ENCODE data around the gene ACOT7. TPM values are rescaled to one million over a fixed set of nuclear protein-coding genes. Genes with fewer than 3 reads are reported as not detected.

The ACOT7 gene
- total and polyA plus RNA-seq, 2 donors from 2014 or later, result 23.0 to 135 TPM

GRCh38 chr1:6386371-6386949 lies 7.1 kb downstream of the ACOT7 start:
- intact Hi-C loops (cut with DNase I), result no loop called here
- Histone ChIP-seq H3K4me1 (ENCODE audit: control insufficient read depth in 2 of 3, insufficient read depth in 2 of 3, low read depth in 1 of 3, low read length in 3 of 3) (no peaks in the 10 kb centered on the region), H3K4me3 (ENCODE audit: low read length in 3 of 3) (no peak overlapping the region), H3K9ac (ENCODE audit: low read length in 3 of 3) (no peak overlapping the region), H3K27ac (ENCODE audit: low read depth in 2 of 2, low read length in 2 of 2) (no peak overlapping the region), H3K36me3 (ENCODE audit: control insufficient read depth in 2 of 3, insufficient read depth in 3 of 3, low read length in 3 of 3) (no peaks in the 10 kb centered on the region), H3K9me3 (ENCODE audit: control insufficient read depth in 2 of 3, insufficient read depth in 1 of 3, low read length in 3 of 3) (no peaks in the 10 kb centered on the region), H3K27me3 (ENCODE audit: control insufficient read depth, insufficient read depth, low read length) (no peaks in the 10 kb centered on the region)
- no peak for FAIRE-seq
- DNase-seq, result no peak
- TF ChIP-seq CTCF (IDR thresholded peaks at IDR 0.05; ENCODE audit: borderline replicate concordance, extremely low read depth, insufficient read depth), result no peak

- no peak overlapping the region for H3K4me3 ChIP-seq (ENCODE audit: low read length in 3 of 3)
- intact Hi-C loops (cut with DNase I), result no loop called here
- H3K9ac ChIP-seq (ENCODE audit: low read length in 3 of 3), result no peak overlapping the region
- H3K27ac ChIP-seq (ENCODE audit: low read depth in 2 of 2, low read length in 2 of 2), result no peak overlapping the region
- H3K36me3 ChIP-seq (ENCODE audit: control insufficient read depth in 2 of 3, insufficient read depth in 3 of 3, low read length in 3 of 3), result no peaks in the 10 kb centered on the region
- H3K9me3 ChIP-seq (ENCODE audit: control insufficient read depth in 2 of 3, insufficient read depth in 1 of 3, low read length in 3 of 3), result no peaks in the 10 kb centered on the region
- FAIRE-seq, result no peak
- no peaks in the 10 kb centered on the region for H3K27me3 ChIP-seq (ENCODE audit: control insufficient read depth, insufficient read depth, low read length)
- H3K4me1 ChIP-seq (ENCODE audit: control insufficient read depth in 2 of 3, insufficient read depth in 2 of 3, low read depth in 1 of 3, low read length in 3 of 3), result no peaks in the 10 kb centered on the region
- DNase-seq, result peak; percentile 80 to 91 (median 84)
- no peak for TF ChIP-seq CTCF (IDR thresholded peaks at IDR 0.05; ENCODE audit: borderline replicate concordance, extremely low read depth, insufficient read depth)
Measured at GRCh38 chr1:6385488-6386191, 7.9 kb downstream of the ACOT7 start.

- FAIRE-seq, result no peak
Measured at GRCh38 chr1:6384962-6385361, 8.6 kb downstream of the ACOT7 start.

More at GRCh38 chr1:6384962-6385361, 8.6 kb downstream of the ACOT7 start:
- Histone ChIP-seq H3K27ac (ENCODE audit: low read depth in 2 of 2, low read length in 2 of 2) (no peak overlapping the region), H3K27me3 (ENCODE audit: control insufficient read depth, insufficient read depth, low read length) (no peaks in the 10 kb centered on the region), H3K9me3 (ENCODE audit: control insufficient read depth in 2 of 3, insufficient read depth in 1 of 3, low read length in 3 of 3) (no peaks in the 10 kb centered on the region), H3K36me3 (ENCODE audit: control insufficient read depth in 2 of 3, insufficient read depth in 3 of 3, low read length in 3 of 3) (no peaks in the 10 kb centered on the region), H3K9ac (ENCODE audit: low read length in 3 of 3) (no peak overlapping the region), H3K4me3 (ENCODE audit: low read length in 3 of 3) (no peak overlapping the region), H3K4me1 (ENCODE audit: control insufficient read depth in 2 of 3, insufficient read depth in 2 of 3, low read depth in 1 of 3, low read length in 3 of 3) (no peaks in the 10 kb centered on the region)
- intact Hi-C loops (cut with DNase I), result no loop called here
- peak in 3 of 5 donors; percentile 47 to 64 (median 61) for DNase-seq
- TF ChIP-seq CTCF (IDR thresholded peaks at IDR 0.05; ENCODE audit: borderline replicate concordance, extremely low read depth, insufficient read depth), result no peak

All from kidney (tissue), 14 donors.